CD14-positive monocyte (primary cell): Measurements from ENCODE around the gene NAALADL1. TPM values are rescaled to one million over a fixed set of nuclear protein-coding genes. Genes with fewer than 3 reads are reported as not detected.

Source experiments
- DNase-seq, 3 donors: peaks; one replicate each; pipeline ENCODE4 v3.0.0-alpha.2; 2011 to 2022
- H2AFZ ChIP-seq: 2 replicates; pipeline ENCODE4 v1.6.0; 2012; ENCODE audit warnings: mild to moderate bottlenecking, low read depth, low read length, inconsistent platforms; ENCODE audit not compliant: insufficient read depth, poor library complexity, severe bottlenecking
- H3K27ac ChIP-seq, 2 donors: 1 replicate in 1 of 2; 2 replicates in 1 of 2; pipeline ENCODE4 v1.5.1; 2012 to 2013; ENCODE audit warnings: low read length in 2 of 2, control low read depth in 1 of 2, inconsistent platforms in 1 of 2, low read depth in 1 of 2, mild to moderate bottlenecking in 1 of 2
- H3K27me3 ChIP-seq, 2 donors: one replicate each; pipeline versions ENCODE4 v1.6.0 to v1.6.1; 2011 to 2013; ENCODE audit warnings: low read length in 2 of 2; ENCODE audit not compliant: control insufficient read depth in 2 of 2, insufficient read depth in 2 of 2
- H3K36me3 ChIP-seq, 2 donors: replicated peaks in 1 of 2; 1 replicate in 1 of 2; 2 replicates in 1 of 2; pipeline versions ENCODE4 v1.5.1 to v1.6.1; 2012 to 2013; ENCODE audit warnings: low read length in 2 of 2, control low read depth in 1 of 2, inconsistent platforms in 1 of 2, mild to moderate bottlenecking in 1 of 2; ENCODE audit not compliant: insufficient read depth in 2 of 2, control insufficient read depth in 1 of 2
- H3K4me1 ChIP-seq, 2 donors: 1 replicate in 1 of 2; 2 replicates in 1 of 2; pipeline versions ENCODE4 v1.5.1 to v1.6.1; 2012 to 2013; ENCODE audit warnings: low read length in 2 of 2, control low read depth in 1 of 2, inconsistent platforms in 1 of 2, mild to moderate bottlenecking in 1 of 2, moderate library complexity in 1 of 2; ENCODE audit not compliant: insufficient read depth in 2 of 2, control insufficient read depth in 1 of 2
- H3K4me2 ChIP-seq: replicated peaks from 2 replicates; pipeline ENCODE3; 2012; ENCODE audit warnings: low read length, moderate library complexity, mild to moderate bottlenecking; ENCODE audit not compliant: poor library complexity, severe bottlenecking; ENCODE audit errors: extremely low read depth
- H3K4me3 ChIP-seq, 3 experiments: fragments of 200-600 bp in 1 of 3; sonication (generic) in 1 of 3; replicated peaks in 1 of 3; 1 replicate in 2 of 3; 2 replicates in 1 of 3; pipeline ENCODE4 v1.5.1; 2011 to 2013; ENCODE audit warnings: low read length in 3 of 3, mild to moderate bottlenecking in 3 of 3, control low read depth in 2 of 3, low read depth in 2 of 3, inconsistent platforms in 1 of 3, moderate library complexity in 1 of 3
- H3K79me2 ChIP-seq: 2 replicates; pipeline ENCODE4 v1.6.0; 2012; ENCODE audit warnings: mild to moderate bottlenecking, control low read depth, inconsistent platforms, low read length, moderate library complexity; ENCODE audit not compliant: insufficient read depth
- H3K9ac ChIP-seq: 2 replicates; pipeline ENCODE4 v1.6.0; 2017; ENCODE audit warnings: low read length, mild to moderate bottlenecking; ENCODE audit not compliant: insufficient read depth, poor library complexity, severe bottlenecking
- H3K9me3 ChIP-seq, 2 donors: replicated peaks in 1 of 2; 1 replicate in 1 of 2; 2 replicates in 1 of 2; pipeline versions ENCODE4 v1.5.1 to v1.6.1; 2012 to 2013; ENCODE audit warnings: low read length in 2 of 2, control low read depth in 1 of 2; ENCODE audit not compliant: control insufficient read depth in 1 of 2, insufficient read depth in 1 of 2
- H4K20me1 ChIP-seq: 2 replicates; pipeline ENCODE4 v1.6.0; 2012; ENCODE audit warnings: mild to moderate bottlenecking, low read length, control low read depth, moderate library complexity; ENCODE audit not compliant: insufficient read depth
- H3K27ac Mint-ChIP-seq, 7 donors: one replicate each; pipeline ENCODE4 v1.8.0; 2020; ENCODE audit warnings: mild to moderate bottlenecking in 7 of 7, mixed read lengths in 7 of 7, moderate library complexity in 6 of 7, inconsistent platforms in 2 of 7
- H3K27me3 Mint-ChIP-seq, 3 donors: one replicate each; pipeline ENCODE4 v1.8.0; 2021 to 2022; ENCODE audit warnings: low read depth in 3 of 3, mild to moderate bottlenecking in 3 of 3, mixed read lengths in 3 of 3, moderate library complexity in 3 of 3, inconsistent platforms in 1 of 3
- H3K36me3 Mint-ChIP-seq, 2 donors: one replicate each; pipeline ENCODE4 v1.8.0; 2020; ENCODE audit warnings: mixed read lengths in 2 of 2, inconsistent platforms in 1 of 2, mild to moderate bottlenecking in 1 of 2
- H3K4me1 Mint-ChIP-seq: one replicate; pipeline ENCODE4 v1.8.0; 2020; ENCODE audit warnings: mild to moderate bottlenecking, mixed read lengths
- H3K4me3 Mint-ChIP-seq, 2 donors: one replicate each; pipeline ENCODE4 v1.8.0; 2020; ENCODE audit warnings: mild to moderate bottlenecking in 2 of 2, mixed read lengths in 2 of 2, moderate library complexity in 1 of 2
- H3K9me3 Mint-ChIP-seq, 7 donors: one replicate each; pipeline ENCODE4 v1.8.0; 2020 to 2022; ENCODE audit warnings: mixed read lengths in 7 of 7, mild to moderate bottlenecking in 6 of 7, moderate library complexity in 6 of 7, inconsistent platforms in 2 of 7
- WGBS: methylation state at CpG from one replicate; pipeline ENCODE4 v1.1.5; 2013; ENCODE audit warnings: missing lambda C conversion rate; ENCODE audit not compliant: insufficient coverage; 5-methylcytosine and 5-hydroxymethylcytosine counted together
- intact Hi-C, 2 donors: fragments of 100-400 bp; cut with micrococcal nuclease; formaldehyde crosslinking; loops; one replicate each; pipeline versions ENCODE4 v1.15.0 to v1.15.1; 2023
- polyA plus RNA-seq, 3 donors: library from polyadenylated mRNA; depleted of rRNA in 1 of 3; unstranded in 2 of 3; stranded (reverse) in 1 of 3; fragments of 300-500 nt in 2 of 3; fragments of >200 nt in 1 of 3; fragmentation: Illumina TruSeq in 2 of 3; gene quantifications; 1 replicate in 2 of 3; 2 replicates in 1 of 3; pipeline ENCODE4 v1.2.3, GENCODE V29; 2012 to 2021
- TF ChIP-seq, protein P1 (sequence below): fragments of 200-600 bp; IDR thresholded peaks from one replicate; pipeline ENCODE4 v1.8.0; 2022; ENCODE audit warnings: antibody characterized with exemption, mild to moderate bottlenecking

NAALADL1 gene
- polyA plus RNA-seq, 3 donors, result 11.1 to 20.1 (median 20.1) TPM

DNA sequence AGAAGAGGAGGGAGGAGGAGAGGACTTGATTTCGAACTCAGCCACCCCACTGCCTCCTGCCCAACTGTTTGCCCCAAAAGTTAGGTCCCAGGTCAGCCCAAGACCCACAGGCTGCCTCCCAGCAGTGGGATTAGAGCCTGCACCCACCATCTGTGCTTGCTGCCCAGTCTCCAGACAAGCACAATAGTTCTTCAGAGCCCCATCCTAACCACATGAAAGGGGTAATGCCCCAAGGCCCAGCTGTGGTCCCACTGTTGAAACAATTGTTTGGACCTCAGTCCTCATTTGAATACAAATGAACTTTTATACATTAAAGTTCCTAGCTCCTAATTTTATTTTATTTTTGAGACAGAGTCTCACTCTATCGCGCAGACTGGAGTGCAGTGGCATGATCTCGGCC lies 32.3 kb upstream of the NAALADL1 start:
- Histone ChIP-seq H3K4me3 (no peak overlapping the region), H3K4me2 (no peak overlapping the region), H3K4me1 (peaks cover 1 to 3% of the 10 kb centered on the region in 2 donors), H3K9ac (no peak overlapping the region), H3K36me3 (peaks cover 33 to 42% of the 10 kb centered on the region in 2 donors), H4K20me1 (no peaks in the 10 kb centered on the region), H3K79me2 (peaks cover 2% of the 10 kb centered on the region), H3K27me3 (no peaks in the 10 kb centered on the region), H2AFZ (no peak overlapping the region), H3K9me3 (no peaks in the 10 kb centered on the region), H3K27ac (no peak overlapping the region)
- Mint-ChIP-seq H3K36me3 (peaks cover 41 to 48% of the 10 kb centered on the region in 2 donors), H3K9me3 (no peaks in the 10 kb centered on the region), H3K4me1 (peaks cover 3% of the 10 kb centered on the region), H3K4me3 (no peak overlapping the region), H3K27me3 (peaks cover 0 to 3% (median 0%) of the 10 kb centered on the region in 3 donors), H3K27ac (no peak overlapping the region)
- 100% methylated on average over 3 of the region's 4 CpGs for WGBS
- DNase-seq, result no peak
- TF ChIP-seq, protein P1, sequence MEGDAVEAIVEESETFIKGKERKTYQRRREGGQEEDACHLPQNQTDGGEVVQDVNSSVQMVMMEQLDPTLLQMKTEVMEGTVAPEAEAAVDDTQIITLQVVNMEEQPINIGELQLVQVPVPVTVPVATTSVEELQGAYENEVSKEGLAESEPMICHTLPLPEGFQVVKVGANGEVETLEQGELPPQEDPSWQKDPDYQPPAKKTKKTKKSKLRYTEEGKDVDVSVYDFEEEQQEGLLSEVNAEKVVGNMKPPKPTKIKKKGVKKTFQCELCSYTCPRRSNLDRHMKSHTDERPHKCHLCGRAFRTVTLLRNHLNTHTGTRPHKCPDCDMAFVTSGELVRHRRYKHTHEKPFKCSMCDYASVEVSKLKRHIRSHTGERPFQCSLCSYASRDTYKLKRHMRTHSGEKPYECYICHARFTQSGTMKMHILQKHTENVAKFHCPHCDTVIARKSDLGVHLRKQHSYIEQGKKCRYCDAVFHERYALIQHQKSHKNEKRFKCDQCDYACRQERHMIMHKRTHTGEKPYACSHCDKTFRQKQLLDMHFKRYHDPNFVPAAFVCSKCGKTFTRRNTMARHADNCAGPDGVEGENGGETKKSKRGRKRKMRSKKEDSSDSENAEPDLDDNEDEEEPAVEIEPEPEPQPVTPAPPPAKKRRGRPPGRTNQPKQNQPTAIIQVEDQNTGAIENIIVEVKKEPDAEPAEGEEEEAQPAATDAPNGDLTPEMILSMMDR, result no peak
- intact Hi-C loops, result no loop called here

GRCh38 chr11:65089621-65090020 lies 31.3 kb upstream of the NAALADL1 start:
- no peaks in the 10 kb centered on the region for H3K27me3 ChIP-seq
- DNase-seq, result no peak
- H3K9me3 ChIP-seq, result no peaks in the 10 kb centered on the region
- Mint-ChIP-seq H3K4me1 (peaks cover 11% of the 10 kb centered on the region), H3K36me3 (peaks cover 43 to 54% of the 10 kb centered on the region in 2 donors), H3K4me3 (no peak overlapping the region), H3K9me3 (no peaks in the 10 kb centered on the region), H3K27me3 (peaks cover 0 to 3% (median 0%) of the 10 kb centered on the region in 3 donors), H3K27ac (no peak overlapping the region)
- TF ChIP-seq, protein P1, result no peak
- no peak overlapping the region for H3K4me2 ChIP-seq
- H3K4me3 ChIP-seq, result no peak overlapping the region
- intact Hi-C loops, result loop anchor here in 1 of 2 donors (5.0 kb wide), 1 partner anchor 57 kb away; no protein-coding TSS in a partner anchor
- 90% methylated on average over 4 of the region's 4 CpGs for WGBS
- H3K27ac ChIP-seq, result no peak overlapping the region
- peaks cover 33 to 48% of the 10 kb centered on the region in 2 donors for H3K36me3 ChIP-seq
- H3K79me2 ChIP-seq, result peaks cover 12% of the 10 kb centered on the region
- no peaks in the 10 kb centered on the region for H4K20me1 ChIP-seq
- H2AFZ ChIP-seq, result no peak overlapping the region
- H3K9ac ChIP-seq, result no peak overlapping the region
- H3K4me1 ChIP-seq, result peaks cover 8 to 12% of the 10 kb centered on the region in 2 donors
